Endothelial cell of umbilical vein (primary cell): ENCODE results near the gene PIGQ. TPM values are rescaled to one million over a fixed set of nuclear protein-coding genes. Genes with fewer than 3 reads are reported as not detected.

ENCODE experiments used
- BruUV-seq: library from RNA; stranded (reverse); fragments of 400-500 nt; replicated peaks from 2 replicates; lab custom pipeline; 2021; lab: Mats Ljungman, UMichigan
- CTCF ChIA-PET: fragments of 300-600, 350-600 bp; sonication (Branson Sonifier 250); formaldehyde crosslinking; loops from one replicate; lab custom pipeline; 2021; ENCODE audit warnings: antibody characterized with exemption, inconsistent platforms; lab: Charles Lee
- POLR2A ChIA-PET: fragments of 300-600, 350-600 bp; sonication (Branson Sonifier 250); formaldehyde crosslinking; loops from one replicate; lab custom pipeline; 2021; ENCODE audit warnings: antibody characterized with exemption, inconsistent platforms; lab: Charles Lee
- DNase-seq: peaks from one replicate; pipeline ENCODE4 v3.0.0-alpha.2; 2011; ENCODE audit warnings: low read depth, low spot score
- FAIRE-seq: peaks from 2 replicates; lab custom pipeline; 2011; peaks lifted over from hg19 to GRCh38; lab: Jason Lieb, UNC
- H2AFZ ChIP-seq: 2 replicates; pipeline ENCODE4 v1.6.0; 2012; ENCODE audit warnings: low read depth, low read length, control low read depth, inconsistent platforms
- H3K27ac ChIP-seq: 2 replicates; pipeline ENCODE4 v1.5.1; 2011; ENCODE audit warnings: low read depth, mild to moderate bottlenecking, control low read depth, low read length, moderate library complexity; ENCODE audit not compliant: insufficient read depth
- H3K27me3 ChIP-seq, 2 experiments: 2 replicates each; pipeline versions ENCODE4 v1.6.0 to v1.6.1; 2011; ENCODE audit warnings: low read length in 2 of 2, mixed read lengths in 1 of 2; ENCODE audit not compliant: control insufficient read depth in 2 of 2, insufficient read depth in 2 of 2
- H3K36me3 ChIP-seq, 2 experiments: 2 replicates in 1 of 2; 3 replicates in 1 of 2; pipeline ENCODE4 v1.5.1; 2011; ENCODE audit warnings: low read length in 2 of 2, mild to moderate bottlenecking in 1 of 2, moderate library complexity in 1 of 2; ENCODE audit not compliant: control insufficient read depth in 2 of 2, insufficient read depth in 2 of 2; ENCODE audit errors: extremely low read depth in 1 of 2
- H3K4me1 ChIP-seq: 3 replicates; pipeline ENCODE4 v1.5.1; 2011; ENCODE audit warnings: mild to moderate bottlenecking, low read length; ENCODE audit not compliant: control insufficient read depth, insufficient read depth; ENCODE audit errors: extremely low read depth
- H3K4me2 ChIP-seq: 2 replicates; pipeline ENCODE4 v1.6.1; 2011; ENCODE audit warnings: low read length, control low read depth, mixed read lengths; ENCODE audit not compliant: insufficient read depth
- H3K4me3 ChIP-seq, 3 experiments: fragments of 200-600 bp in 1 of 3; sonication (generic), shearing (Covaris generic) in 1 of 3; replicated peaks in 1 of 3; 2 replicates each; pipeline ENCODE4 v1.5.1; 2011 to 2016; ENCODE audit warnings: control low read depth in 3 of 3, low read length in 3 of 3, mild to moderate bottlenecking in 2 of 3, inconsistent platforms in 1 of 3, low read depth in 1 of 3, moderate library complexity in 1 of 3; ENCODE audit not compliant: insufficient read depth in 1 of 3
- H3K79me2 ChIP-seq: 2 replicates; pipeline ENCODE4 v1.6.0; 2012; ENCODE audit warnings: low read length, inconsistent platforms; ENCODE audit not compliant: control insufficient read depth, insufficient read depth
- H3K9ac ChIP-seq: replicated peaks from 2 replicates; pipeline ENCODE3; 2011; ENCODE audit warnings: low read length, control low read depth; ENCODE audit not compliant: insufficient read depth; ENCODE audit errors: extremely low read depth
- H3K9me1 ChIP-seq: replicated peaks from 3 replicates; pipeline ENCODE4 v1.6.0; 2011; ENCODE audit warnings: mild to moderate bottlenecking, low read length; ENCODE audit not compliant: control insufficient read depth, insufficient read depth; ENCODE audit errors: extremely low read depth
- H3K9me3 ChIP-seq: replicated peaks from 2 replicates; pipeline ENCODE4 v1.5.1; 2012; ENCODE audit warnings: low read length, inconsistent platforms; ENCODE audit not compliant: control insufficient read depth, insufficient read depth
- H4K20me1 ChIP-seq: replicated peaks from 2 replicates; pipeline ENCODE3; 2011; ENCODE audit warnings: mild to moderate bottlenecking, low read length; ENCODE audit not compliant: control insufficient read depth, insufficient read depth; ENCODE audit errors: extremely low read depth
- EZH2 ChIP-seq: IDR thresholded peaks from 2 replicates; pipeline ENCODE4 v1.6.1; 2012; ENCODE audit warnings: borderline replicate concordance, low read depth, mild to moderate bottlenecking, moderate library complexity, low read length, inconsistent platforms; ENCODE audit not compliant: severe bottlenecking
- FOS ChIP-seq: IDR thresholded peaks from 2 replicates; pipeline ENCODE4 v1.6.1; 2011; ENCODE audit warnings: mild to moderate bottlenecking, low read length, moderate library complexity, borderline replicate concordance; ENCODE audit not compliant: insufficient read depth
- GATA2 ChIP-seq: IDR thresholded peaks from 2 replicates; pipeline ENCODE4 v1.7.0; 2011; ENCODE audit warnings: low read depth, mild to moderate bottlenecking, moderate library complexity, mixed read lengths, low read length; ENCODE audit not compliant: insufficient read length, insufficient read depth
- JUN ChIP-seq: IDR thresholded peaks from 2 replicates; pipeline ENCODE4 v1.6.1; 2011; ENCODE audit warnings: borderline replicate concordance, low read depth; ENCODE audit not compliant: insufficient read length, insufficient read depth
- MAX ChIP-seq: IDR thresholded peaks from 2 replicates; pipeline ENCODE4 v1.6.1; 2011; ENCODE audit not compliant: insufficient read depth, insufficient read length
- MYC ChIP-seq: IDR thresholded peaks from one replicate; pipeline ENCODE4 v1.6.1; 2011; ENCODE audit warnings: mild to moderate bottlenecking, low read depth, low read length
- POLR2A ChIP-seq: IDR thresholded peaks from 2 replicates; pipeline ENCODE4 v1.6.1; 2012; ENCODE audit warnings: low read depth, mild to moderate bottlenecking, control low read depth, low read length
- POLR2AphosphoS5 ChIP-seq: IDR thresholded peaks from 2 replicates; pipeline ENCODE4 v1.6.1; 2012; ENCODE audit warnings: low read depth, mild to moderate bottlenecking, control low read depth, low read length, moderate library complexity; ENCODE audit not compliant: insufficient read depth
- dilution Hi-C: fragments of 300-500 bp; cut with MboI; formaldehyde crosslinking; loops from one replicate; pipeline ENCODE4 v1.15.0; 2019; ENCODE audit warnings: low sequenced_read_pairs; ENCODE audit not compliant: extremely low pct_ligation_motif_present
- intact Hi-C: fragments of 100-400 bp; cut with micrococcal nuclease; formaldehyde crosslinking; loops from one replicate; pipeline ENCODE4 v1.10.0; 2022
- polyA plus RNA-seq, 4 experiments: library from polyadenylated mRNA; depleted of rRNA in 3 of 4; stranded (reverse) in 3 of 4; unstranded in 1 of 4; fragments of >200 nt; gene quantifications; 2 replicates each; pipeline versions ENCODE4 v1.2.1 to v1.2.3, GENCODE V29; 2011 to 2012; ENCODE audit warnings: missing spikeins in 1 of 4
- total RNA-seq: library from RNA; stranded (reverse); gene quantifications from 2 replicates; pipeline ENCODE4 v1.2.3, GENCODE V29; 2021
- TF ChIP-seq, protein P1 (sequence below), 2 donors: IDR thresholded peaks; 1 replicate in 1 of 2; 2 replicates in 1 of 2; pipeline ENCODE4 v1.5.1; 2011; ENCODE audit warnings: low read length in 2 of 2, mild to moderate bottlenecking in 2 of 2, moderate library complexity in 2 of 2, control low read depth in 1 of 2, inconsistent platforms in 1 of 2, low read depth in 1 of 2; ENCODE audit not compliant: insufficient read depth in 1 of 2; ENCODE audit errors: extremely low read depth in 1 of 2

Gene PIGQ
- total and polyA plus RNA-seq, 2 donors (not counting 3 experiments of a cell fraction or from before 2014, with no cell fraction given): 66.9 to 67.7 TPM

GRCh38 chr16:595942-596735 is 26.4 kb downstream of the PIGQ start:
- CTCF ChIA-PET: no interaction called here

More at GRCh38 chr16:595942-596735, 26.4 kb downstream of the PIGQ start:
- FAIRE-seq (no peak), DNase-seq (no peak)
- no peaks in the 10 kb centered on the region for H4K20me1 ChIP-seq
- H3K4me3 ChIP-seq: no peak overlapping the region
- TF ChIP-seq, protein P1, sequence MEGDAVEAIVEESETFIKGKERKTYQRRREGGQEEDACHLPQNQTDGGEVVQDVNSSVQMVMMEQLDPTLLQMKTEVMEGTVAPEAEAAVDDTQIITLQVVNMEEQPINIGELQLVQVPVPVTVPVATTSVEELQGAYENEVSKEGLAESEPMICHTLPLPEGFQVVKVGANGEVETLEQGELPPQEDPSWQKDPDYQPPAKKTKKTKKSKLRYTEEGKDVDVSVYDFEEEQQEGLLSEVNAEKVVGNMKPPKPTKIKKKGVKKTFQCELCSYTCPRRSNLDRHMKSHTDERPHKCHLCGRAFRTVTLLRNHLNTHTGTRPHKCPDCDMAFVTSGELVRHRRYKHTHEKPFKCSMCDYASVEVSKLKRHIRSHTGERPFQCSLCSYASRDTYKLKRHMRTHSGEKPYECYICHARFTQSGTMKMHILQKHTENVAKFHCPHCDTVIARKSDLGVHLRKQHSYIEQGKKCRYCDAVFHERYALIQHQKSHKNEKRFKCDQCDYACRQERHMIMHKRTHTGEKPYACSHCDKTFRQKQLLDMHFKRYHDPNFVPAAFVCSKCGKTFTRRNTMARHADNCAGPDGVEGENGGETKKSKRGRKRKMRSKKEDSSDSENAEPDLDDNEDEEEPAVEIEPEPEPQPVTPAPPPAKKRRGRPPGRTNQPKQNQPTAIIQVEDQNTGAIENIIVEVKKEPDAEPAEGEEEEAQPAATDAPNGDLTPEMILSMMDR (IDR thresholded peaks at IDR 0.05; ENCODE audit: extremely low read depth in 1 of 2, insufficient read depth in 1 of 2, low read depth in 1 of 2, low read length in 2 of 2): no peak
- TF ChIP-seq JUN: no peak
- no peak for TF ChIP-seq POLR2AphosphoS5
- no peak for TF ChIP-seq MYC
- no peak for TF ChIP-seq MAX
- TF ChIP-seq POLR2A: no peak
- TF ChIP-seq GATA2: no peak
- TF ChIP-seq FOS: no peak
- no peak for TF ChIP-seq EZH2
- BruUV-seq: no TSS peak
- H3K27me3 ChIP-seq: no peaks in the 10 kb centered on the region
- peaks cover under 1% of the 10 kb centered on the region for H3K4me1 ChIP-seq
- H3K27ac ChIP-seq: no peak overlapping the region
- intact Hi-C loops: no loop called here
- H3K9me1 ChIP-seq: no peaks in the 10 kb centered on the region
- no peak overlapping the region for H3K4me2 ChIP-seq
- H3K79me2 ChIP-seq: peaks cover 14% of the 10 kb centered on the region
- no peak overlapping the region for H2AFZ ChIP-seq
- dilution Hi-C loops: no loop called here
- no peaks in the 10 kb centered on the region for H3K9me3 ChIP-seq
- POLR2A ChIA-PET: no interaction called here
- no peak overlapping the region for H3K9ac ChIP-seq
- peaks cover 0 to 3% of the 10 kb centered on the region in 2 experiments for H3K36me3 ChIP-seq
